Measurements from ENCODE around the gene RAPGEF3. TPM values are rescaled to one million over a fixed set of nuclear protein-coding genes. Genes with fewer than 3 reads are reported as not detected.
A peak's percentile ranks its signal among the peaks of the same experiment; 100 is the strongest.

The RAPGEF3 gene
- total and polyA plus RNA-seq, 2 of the 8 experiments (the other 6 are each of a cell fraction or from before 2014, with no cell fraction given) = 5.0 to 9.4 TPM

GRCh38 chr12:47797441-47797840, 38.8 kb upstream of the RAPGEF3 start:
- 78% methylated on average over 10 of the region's 10 CpGs; no CpG with 5 or more reads in 1 of the 2 experiments for WGBS, 2 experiments (ENCODE audit: extremely low coverage in 1 of 2, insufficient coverage in 1 of 2, insufficient read length in 1 of 2, insufficient replicate concordance in 2 of 2, low coverage in 1 of 2, low lambda C conversion rate in 2 of 2, missing lambda C conversion rate in 1 of 2)
- H3K79me1 ChIP-seq (ENCODE audit: low read depth, low read length) = peaks cover 5% of the 10 kb centered on the region; the same call in 1 of the 2 replicates

More at GRCh38 chr12:47797441-47797840, 38.8 kb upstream of the RAPGEF3 start:
- Histone ChIP-seq H3K27ac (ENCODE audit: low read depth, low read length) (no peak overlapping the region), H3K4me2 (ENCODE audit: insufficient read depth in 1 of 2, low read depth in 2 of 2, low read length in 2 of 2) (no peak overlapping the region), H2BK15ac (ENCODE audit: low read length) (no peak overlapping the region), H2BK20ac (ENCODE audit: low read length) (no peak overlapping the region), H3K79me2 (ENCODE audit: control insufficient read depth in 1 of 2, insufficient read depth in 2 of 2, low read length in 2 of 2) (peaks cover 0 to 21% of the 10 kb centered on the region in 2 experiments; a peak in 2 of 4 replicates), H4K20me1 (replicated peaks in 1 of 2; ENCODE audit: control insufficient read depth in 1 of 2, insufficient read depth in 2 of 2, low read length in 2 of 2) (peaks cover 4 to 6% of the 10 kb centered on the region in 2 experiments), H2BK120ac (replicated peaks; ENCODE audit: low read depth, low read length) (no peak overlapping the region), H4K8ac (ENCODE audit: extremely low read depth, insufficient read depth, low read length) (no peak overlapping the region), H2AFZ (ENCODE audit: low read length) (no peak overlapping the region), H3K9me3 (ENCODE audit: insufficient read depth in 2 of 2, low read depth in 1 of 2, low read length in 1 of 2) (no peaks in the 10 kb centered on the region), H4K5ac (ENCODE audit: insufficient read length, low read depth, low read length) (no peak overlapping the region), H3K4me3 (ENCODE audit: extremely low read depth in 1 of 4, insufficient read depth in 2 of 4, low read depth in 3 of 4, low read length in 4 of 4) (no peak overlapping the region), H3K56ac (replicated peaks; ENCODE audit: insufficient read length, low read depth, low read length) (no peak overlapping the region), H3K27me3 (replicated peaks in 1 of 4; ENCODE audit: control insufficient read depth in 3 of 4, extremely low read depth in 1 of 4, insufficient read depth in 3 of 4, low read length in 3 of 4) (no peaks in the 10 kb centered on the region), H2BK12ac (ENCODE audit: low read depth, low read length) (no peak overlapping the region), H4K91ac (replicated peaks; ENCODE audit: insufficient read length, low read length) (no peak overlapping the region), H3K4me1 (replicated peaks in 1 of 4; ENCODE audit: control insufficient read depth in 3 of 4, insufficient read depth in 4 of 4, low read length in 3 of 4) (peaks cover 0 to 13% (median 3%) of the 10 kb centered on the region in 4 experiments; a peak in 5 of 7 replicates), H2BK5ac (ENCODE audit: low read depth, low read length) (no peak overlapping the region), H2AK5ac (ENCODE audit: low read depth, low read length) (no peak overlapping the region), H3K14ac (ENCODE audit: insufficient read length) (no peak overlapping the region), H3K23me2 (ENCODE audit: low read depth, low read length) (no peaks in the 10 kb centered on the region), H3K9ac (replicated peaks in 1 of 4; ENCODE audit: extremely low read depth in 1 of 4, low read depth in 3 of 4, low read length in 3 of 4) (no peak overlapping the region), H3K4ac (replicated peaks; ENCODE audit: insufficient read length, low read depth, low read length) (no peak overlapping the region), H3K36me3 (ENCODE audit: control insufficient read depth in 2 of 4, insufficient read depth in 4 of 4, low read length in 3 of 4) (peaks cover 2 to 30% (median 16%) of the 10 kb centered on the region in 4 experiments; a peak in 5 of 8 replicates), H3K18ac (ENCODE audit: extremely low read depth, low read length) (no peak overlapping the region), H3K23ac (ENCODE audit: insufficient read length) (no peak overlapping the region)
- ChIA-PET CTCF (ENCODE audit: partially characterized antibody) (interaction anchor here (0.6 to 58.8 kb wide), 16 partner anchors 9 to 164 kb away, joined by 3 to 2001 read pairs (median 5); partner anchors contain the start of genes HDAC7 and SLC48A1), POLR2A (ENCODE audit: partially characterized antibody) (interaction anchor here (1.2 to 29.3 kb wide), 8 partner anchors 10 to 40 kb away, joined by 5 to 480 read pairs (median 10); partner anchors contain the start of gene SLC48A1)
- DNase-seq (ENCODE audit: low read depth in 1 of 2, low spot score in 2 of 2) (peak in 1 of 2 experiments; percentile 71), FAIRE-seq (no peak)
- TF ChIP-seq CTCF (IDR thresholded peaks at IDR 0.05; ENCODE audit: control extremely low read depth in 1 of 3, insufficient read depth in 1 of 3, low read depth in 1 of 3, low read length in 3 of 3) = peak; percentile 76 to 92 (median 78)
- no peak for TF ChIP-seq POLR2AphosphoS5 (IDR thresholded peaks at IDR 0.05; ENCODE audit: low read depth, low read length)
- 0 out of 2 replicates have a peak, but pooled peaks have one; percentile 55 for TF ChIP-seq TCF12 (IDR thresholded peaks at IDR 0.05; ENCODE audit: low read depth, low read length)
- no peak for TF ChIP-seq CREB1 (IDR thresholded peaks at IDR 0.05)
- peak; percentile 84 to 90 for TF ChIP-seq RAD21 (IDR thresholded peaks at IDR 0.05 in 1 of 2, conservative IDR thresholded peaks at IDR 0.05 in 1 of 2; ENCODE audit: low read depth in 2 of 2, low read length in 2 of 2)
- no peak for TF ChIP-seq SP2 (IDR thresholded peaks at IDR 0.05; ENCODE audit: low read length)
- no peak for TF ChIP-seq CHD2 (IDR thresholded peaks at IDR 0.05; ENCODE audit: low read length)
- 0 out of 2 replicates have a peak, but pooled peaks have one; percentile 30 for TF ChIP-seq GABPA (IDR thresholded peaks at IDR 0.05; ENCODE audit: borderline replicate concordance, insufficient read depth, low read length)
- TF ChIP-seq GTF2F1 (IDR thresholded peaks at IDR 0.05; ENCODE audit: borderline replicate concordance, low read depth, low read length) = no peak
- 0 out of 2 replicates have a peak, but pooled peaks have one; percentile 28 for TF ChIP-seq YY1 (IDR thresholded peaks at IDR 0.05; ENCODE audit: low read depth, low read length)

Data from H1 (cell line).